Activated T-cell treated with anti-CD3 and anti-CD28 coated beads for 4 hours (primary cell): Measurements from ENCODE around the gene RBFOX2.
"Not testable (repeated sequence)": the region's sequence is repeated elsewhere in the genome, so short reads cannot be mapped to it uniquely, and the experiment has no call there.

ENCODE experiments used
- DNase-seq: peaks from one replicate; pipeline ENCODE4 v3.0.0-alpha.2; 2020

RBFOX2 gene

DNA sequence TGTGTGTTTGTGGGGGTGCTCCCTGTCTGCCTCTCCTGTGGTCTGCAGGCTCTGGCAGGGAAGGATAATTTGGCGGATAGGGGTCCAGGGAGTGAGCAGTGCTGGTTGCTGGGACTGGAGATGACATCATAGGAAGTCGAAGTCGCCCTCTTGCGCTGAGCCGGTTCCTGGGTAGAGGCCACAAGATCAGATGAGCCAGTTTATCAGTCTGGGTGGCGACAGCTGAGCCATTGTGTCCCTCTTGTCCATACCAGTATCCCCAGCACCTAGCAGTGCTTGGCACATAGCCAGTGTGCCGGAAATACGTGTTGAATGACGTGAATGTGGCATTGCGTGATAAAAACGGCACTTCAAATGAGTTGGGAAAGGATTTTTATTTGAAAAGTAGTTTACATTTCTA, 301.2 kb downstream of the RBFOX2 start:
- no peak for DNase-seq

GRCh38 chr22:35726933-35727332, 301.7 kb downstream of the RBFOX2 start:
- DNase-seq = no peak

- no peak for DNase-seq
Measured at GRCh38 chr22:35726398-35726797, 302.2 kb downstream of the RBFOX2 start.

DNA sequence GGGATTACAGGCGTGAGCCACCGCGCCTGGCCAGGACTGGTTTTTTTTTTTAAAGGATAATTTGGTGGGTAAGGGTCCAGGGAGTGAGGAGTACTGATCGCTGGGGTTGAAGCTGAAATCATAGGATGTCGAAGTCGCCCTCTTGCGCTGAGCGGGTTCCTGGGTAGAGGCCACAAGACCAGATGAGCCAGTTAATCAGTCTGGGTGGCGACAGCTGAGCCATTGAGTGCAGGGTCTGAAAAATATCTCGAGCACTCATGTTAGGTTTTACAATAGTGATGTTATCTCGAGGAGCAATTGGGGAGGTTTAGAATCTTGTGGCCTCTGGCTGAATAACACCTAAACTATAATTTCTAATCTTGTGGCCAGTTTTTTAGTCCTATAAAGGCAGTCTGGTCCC, 303.1 kb downstream of the RBFOX2 start:
- no peak for DNase-seq

DNA sequence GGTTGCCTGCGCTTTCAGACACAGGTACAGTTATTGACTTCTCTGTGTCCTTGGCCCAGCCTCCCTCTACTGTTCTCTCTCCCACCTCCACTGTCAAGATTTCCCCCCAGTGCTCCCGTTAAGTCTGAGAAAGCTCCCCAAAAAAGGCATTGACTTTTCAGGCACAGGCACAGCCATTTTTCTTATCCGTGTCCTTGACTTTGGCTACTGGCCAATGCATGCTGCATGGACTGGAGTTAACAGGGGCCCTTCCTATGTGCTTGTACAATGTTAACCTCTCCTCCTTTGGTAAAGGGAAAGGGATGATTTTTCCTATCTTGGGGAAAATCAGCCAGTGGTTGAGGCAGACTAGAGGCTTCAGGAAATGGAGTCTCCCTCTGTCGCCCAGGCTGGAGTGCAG, 306.7 kb downstream of the RBFOX2 start:
- DNase-seq = no peak

GRCh38 chr22:35719212-35719875, 309.3 kb downstream of the RBFOX2 start:
- no peak for DNase-seq

DNA sequence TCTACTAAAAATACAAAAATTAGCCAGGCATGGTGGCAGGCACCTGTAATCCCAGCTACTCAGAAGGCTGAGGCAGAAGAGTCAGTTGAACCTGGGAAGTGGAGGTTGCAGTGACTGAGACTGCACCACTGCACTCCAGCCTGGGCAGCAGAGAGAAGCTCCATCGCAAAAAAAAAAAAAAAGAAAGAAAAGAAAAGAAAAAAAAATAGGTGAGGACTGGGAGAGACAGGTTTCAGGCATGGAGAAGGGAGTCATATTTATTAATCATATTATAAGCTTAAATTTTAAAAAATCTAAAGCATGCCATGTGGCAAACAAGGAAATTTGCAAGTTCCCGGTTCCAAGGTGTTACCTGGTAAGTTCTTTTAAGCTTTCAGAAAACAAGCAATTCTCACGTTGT, 311.1 kb downstream of the RBFOX2 start, which contains the start of gene APOL5:
APOL5 (plus strand) TSS at position 301 of the 400 bp plus-strand sequence; CDS start at position 301, 0 bp downstream.
- DNase-seq = no peak

DNA sequence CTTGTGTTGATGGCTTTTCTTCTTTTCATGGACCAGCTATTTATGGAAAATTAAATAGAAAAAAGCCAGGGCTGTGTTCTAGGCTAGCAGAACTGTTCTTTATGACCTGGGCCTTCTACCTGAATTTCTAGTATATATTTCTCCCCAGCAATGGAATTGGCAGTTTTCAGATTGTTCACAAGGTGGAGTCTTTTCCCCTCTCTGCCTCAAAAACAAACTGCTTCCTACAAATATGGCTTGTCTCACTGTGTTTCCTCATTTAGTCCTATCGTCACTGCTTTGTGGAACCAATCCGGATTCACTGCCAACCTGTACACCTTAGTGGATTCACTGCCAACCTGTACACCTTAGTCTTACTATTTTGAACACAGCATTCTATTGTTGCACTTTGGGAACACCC, 316.0 kb downstream of the RBFOX2 start:
- DNase-seq = no peak

DNA sequence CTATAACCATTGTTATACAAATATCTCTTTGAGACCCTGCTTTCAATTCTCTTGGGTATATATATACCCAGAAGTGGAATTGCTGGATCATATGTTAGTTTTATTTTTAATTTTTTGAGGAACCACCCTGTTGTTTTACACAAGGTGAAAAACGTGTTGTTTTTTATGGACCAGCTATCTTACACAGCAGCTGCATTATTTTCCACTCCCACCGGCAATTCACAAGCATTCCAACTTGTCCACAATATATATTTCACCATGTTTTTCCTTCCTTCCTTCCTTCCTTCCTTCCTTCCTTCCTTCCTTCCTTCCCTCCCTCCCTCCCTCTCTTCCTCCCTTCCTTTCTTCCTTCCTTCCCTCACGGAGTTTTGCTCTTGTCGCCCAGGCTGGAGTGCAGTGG, 317.3 kb downstream of the RBFOX2 start:
- no peak for DNase-seq

- DNase-seq = no peak
Measured at GRCh38 chr22:35708917-35709316, 319.7 kb downstream of the RBFOX2 start.

DNA sequence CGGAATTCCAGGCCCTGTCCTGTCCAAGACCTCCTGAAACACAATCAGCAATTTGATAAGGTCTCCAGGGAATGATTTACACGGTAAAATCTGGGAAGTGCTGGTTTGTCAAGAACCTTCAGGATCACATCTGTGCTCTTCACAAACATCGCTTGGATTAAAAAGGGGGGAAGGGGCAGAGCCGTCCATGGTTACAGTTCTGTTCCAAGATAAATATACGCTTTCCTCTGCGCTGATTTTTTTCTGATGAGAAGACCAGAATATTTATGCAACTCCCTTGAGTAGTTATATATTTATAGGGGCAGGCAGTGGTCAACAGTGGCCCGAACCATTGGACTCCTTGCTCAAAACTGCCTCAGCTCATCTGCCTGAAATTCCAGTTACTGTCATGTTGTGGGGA, 320.2 kb downstream of the RBFOX2 start:
- no peak for DNase-seq

DNA sequence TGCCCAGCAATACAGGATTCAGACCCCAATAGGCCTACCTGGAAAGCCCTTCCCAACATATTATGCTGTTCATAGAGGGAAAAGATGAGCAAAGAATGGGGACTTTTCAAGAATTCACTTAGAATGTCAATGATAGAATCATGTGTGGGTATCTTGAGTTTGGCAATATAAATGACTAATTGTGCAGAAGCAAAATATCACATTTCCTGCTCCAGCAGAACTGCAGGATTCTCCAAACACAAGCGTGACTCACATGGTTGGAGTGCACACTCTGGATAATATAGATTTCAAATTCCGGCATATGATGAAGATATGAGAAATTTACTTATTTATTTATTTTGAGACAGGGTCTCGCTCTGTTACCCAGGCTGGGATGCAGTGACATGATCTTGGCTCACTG, 323.5 kb downstream of the RBFOX2 start:
- DNase-seq = no peak

GRCh38 chr22:35703861-35704584, 324.6 kb downstream of the RBFOX2 start:
- no peak for DNase-seq

- DNase-seq = not testable (repeated sequence)
Measured at GRCh38 chr22:35699852-35700251, 328.8 kb downstream of the RBFOX2 start.

DNA sequence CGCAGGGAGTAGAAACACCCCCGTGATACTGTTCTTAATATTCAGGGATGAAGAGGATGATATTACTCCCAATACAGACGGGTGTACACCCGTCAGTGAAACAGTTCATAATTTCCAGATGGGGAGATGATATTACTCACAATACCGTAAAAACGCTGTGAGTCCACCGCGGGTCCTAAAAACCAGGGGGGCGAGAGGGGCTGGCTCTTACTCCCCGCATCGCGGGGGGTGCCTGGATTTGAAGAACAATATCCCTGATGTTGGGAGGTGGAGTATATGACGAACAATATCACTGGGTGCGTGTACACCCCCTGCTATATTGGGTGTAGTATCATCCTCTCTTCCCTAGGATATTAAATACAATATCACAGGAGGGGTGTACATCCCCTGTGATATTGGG, 331.5 kb downstream of the RBFOX2 start:
- no peak for DNase-seq

GRCh38 chr22:35695202-35695601, 333.4 kb downstream of the RBFOX2 start:
- no peak for DNase-seq

DNA sequence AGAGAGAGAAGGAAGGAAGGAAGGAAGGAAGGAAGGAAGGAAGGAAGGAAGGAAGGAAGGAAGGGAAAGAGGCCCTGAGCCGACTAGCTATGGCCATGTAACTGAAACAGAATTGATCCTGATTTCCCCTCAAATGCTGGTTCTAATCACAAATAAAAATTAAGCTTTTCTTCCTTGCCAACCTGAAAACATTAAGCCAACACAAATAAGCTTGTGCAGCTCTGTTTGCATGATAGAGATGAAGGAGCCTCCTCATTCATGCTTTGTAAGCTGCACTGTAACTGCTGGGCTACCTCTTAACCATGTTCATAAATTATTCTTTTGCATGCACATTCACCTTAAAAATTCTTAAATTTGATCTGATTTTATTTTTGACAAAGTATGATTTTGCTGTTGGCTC, 338.6 kb downstream of the RBFOX2 start:
- DNase-seq = no peak

GRCh38 chr22:35688913-35689675, 339.5 kb downstream of the RBFOX2 start:
- no peak for DNase-seq
